SU-DHL-6 (cell line): ENCODE measurements around the gene PDE4B.

Source experiments
- H2AFZ ChIP-seq: fragments of 200-600 bp; sonication (generic); 2 replicates; pipeline ENCODE4 v1.6.1; 2014; ENCODE audit warnings: low read depth, mild to moderate bottlenecking, moderate library complexity, mixed read lengths, antibody characterized with exemption, low read length; ENCODE audit not compliant: severe bottlenecking
- H3F3A ChIP-seq: fragments of 200-600 bp; shearing (Covaris generic); 2 replicates; pipeline ENCODE4 v1.6.0; 2016; ENCODE audit warnings: antibody characterized with exemption, mild to moderate bottlenecking; ENCODE audit not compliant: insufficient read depth
- H3K27ac ChIP-seq: fragments of 200-600 bp; sonication (generic); 2 replicates; pipeline ENCODE4 v1.5.1; 2016; ENCODE audit warnings: low read depth, mild to moderate bottlenecking, low read length, moderate library complexity, mixed read lengths
- H3K27me3 ChIP-seq: fragments of 200-600 bp; sonication (generic), shearing (Covaris generic); 2 replicates; pipeline ENCODE4 v1.6.0; 2014; ENCODE audit warnings: mild to moderate bottlenecking, low read length
- H3K36me3 ChIP-seq: fragments of 200-600 bp; sonication (generic); 2 replicates; pipeline ENCODE4 v1.6.1; 2014; ENCODE audit warnings: mild to moderate bottlenecking, low read length, mixed read lengths
- H3K4me2 ChIP-seq: fragments of 300-600, 200-600 bp; shearing (Covaris generic), sonication (generic); 2 replicates; pipeline ENCODE4 v1.6.0; 2014; ENCODE audit warnings: low read length, low read depth, mild to moderate bottlenecking; ENCODE audit not compliant: poor library complexity, severe bottlenecking
- H3K4me3 ChIP-seq: fragments of 200-600 bp; sonication (generic); 2 replicates; pipeline ENCODE4 v1.5.1; 2014; ENCODE audit warnings: antibody characterized with exemption, low read length, mild to moderate bottlenecking, mixed read lengths; ENCODE audit not compliant: insufficient read depth, poor library complexity, severe bottlenecking
- H3K79me2 ChIP-seq: fragments of 200-600 bp; sonication (generic); 2 replicates; pipeline ENCODE4 v1.6.1; 2014; ENCODE audit warnings: mild to moderate bottlenecking, low read length, moderate library complexity; ENCODE audit not compliant: insufficient read depth
- H3K9ac ChIP-seq: fragments of 200-600 bp; sonication (generic); 2 replicates; pipeline ENCODE4 v1.7.0; 2014; ENCODE audit warnings: mild to moderate bottlenecking, low read length
- H3K9me2 ChIP-seq: fragments of 200-600 bp; sonication (generic); replicated peaks from 2 replicates; pipeline ENCODE4 v1.6.1; 2014; ENCODE audit warnings: low read length; ENCODE audit not compliant: insufficient read depth
- H3K9me3 ChIP-seq: fragments of 200-600 bp; sonication (generic); 2 replicates; pipeline ENCODE4 v1.6.1; 2014; ENCODE audit warnings: low read length, mixed read lengths; ENCODE audit not compliant: insufficient read depth
- H4K20me1 ChIP-seq: fragments of 200-600 bp; sonication (generic); 2 replicates; pipeline ENCODE4 v1.6.1; 2014; ENCODE audit warnings: low read depth, mild to moderate bottlenecking, antibody characterized with exemption, low read length, moderate library complexity, mixed read lengths
- CTCF ChIP-seq: fragments of 200-600 bp; sonication (generic); IDR thresholded peaks from one replicate; pipeline ENCODE4 v1.5.1; 2017; ENCODE audit warnings: antibody characterized with exemption, mild to moderate bottlenecking, low read length, moderate library complexity; ENCODE audit not compliant: insufficient read depth, poor library complexity, severe bottlenecking
- EZH2phosphoT487 ChIP-seq: fragments of 200-600 bp; sonication (generic), shearing (Covaris generic); conservative IDR thresholded peaks from 2 replicates; pipeline ENCODE4 v1.6.1; 2018; ENCODE audit warnings: mild to moderate bottlenecking, antibody characterized with exemption, low read length, moderate library complexity, mixed read lengths

Gene PDE4B

GRCh38 chr1:66176832-66177231, 384.1 kb downstream of the PDE4B start:
- Histone ChIP-seq H3K9ac (no peak overlapping the region), H2AFZ (no peak overlapping the region)

GRCh38 chr1:66177510-66177909, 384.8 kb downstream of the PDE4B start:
- TF ChIP-seq CTCF: no peak
- no peak for TF ChIP-seq EZH2phosphoT487
- Histone ChIP-seq H3K27ac (no peak overlapping the region), H3K27me3 (no peaks in the 10 kb centered on the region), H3K4me2 (no peak overlapping the region), H3F3A (no peaks in the 10 kb centered on the region), H3K9ac (no peak overlapping the region), H3K9me2 (no peaks in the 10 kb centered on the region), H3K36me3 (no peaks in the 10 kb centered on the region), H3K9me3 (no peaks in the 10 kb centered on the region), H2AFZ (no peak overlapping the region), H4K20me1 (no peaks in the 10 kb centered on the region), H3K79me2 (no peaks in the 10 kb centered on the region), H3K4me3 (no peak overlapping the region)

More at GRCh38 chr1:66176832-66177231, 384.1 kb downstream of the PDE4B start:
- Histone ChIP-seq H3K27ac (no peak overlapping the region), H3F3A (no peaks in the 10 kb centered on the region), H3K27me3 (no peaks in the 10 kb centered on the region), H3K36me3 (no peaks in the 10 kb centered on the region), H3K9me2 (no peaks in the 10 kb centered on the region), H3K4me2 (no peak overlapping the region), H4K20me1 (no peaks in the 10 kb centered on the region), H3K4me3 (no peak overlapping the region), H3K79me2 (no peaks in the 10 kb centered on the region), H3K9me3 (no peaks in the 10 kb centered on the region)
- TF ChIP-seq CTCF (no peak), EZH2phosphoT487 (no peak)

GRCh38 chr1:66182026-66182425, 389.3 kb downstream of the PDE4B start:
- Histone ChIP-seq H3K36me3 (no peaks in the 10 kb centered on the region), H3K27me3 (no peaks in the 10 kb centered on the region), H4K20me1 (no peaks in the 10 kb centered on the region), H2AFZ (no peak overlapping the region), H3K27ac (no peak overlapping the region), H3K4me3 (no peak overlapping the region), H3K4me2 (no peak overlapping the region), H3K9me3 (no peaks in the 10 kb centered on the region), H3K79me2 (no peaks in the 10 kb centered on the region), H3K9ac (no peak overlapping the region), H3K9me2 (no peaks in the 10 kb centered on the region), H3F3A (no peaks in the 10 kb centered on the region)
- no peak for TF ChIP-seq EZH2phosphoT487
- TF ChIP-seq CTCF: no peak
